ENCODE measurements around the gene GLYATL1B. TPM values are rescaled to one million over a fixed set of nuclear protein-coding genes. Genes with fewer than 3 reads are reported as not detected.
"Not testable (repeated sequence)": the region's sequence is repeated elsewhere in the genome, so short reads cannot be mapped to it uniquely, and the experiment has no call there.

The GLYATL1B gene
- total and polyA plus RNA-seq, 10 of the 15 experiments (the other 5 are each of a cell fraction or from before 2014, with no cell fraction given) = 0.10 to 1.7 (median 0.24) TPM; not detected in 4

DNA sequence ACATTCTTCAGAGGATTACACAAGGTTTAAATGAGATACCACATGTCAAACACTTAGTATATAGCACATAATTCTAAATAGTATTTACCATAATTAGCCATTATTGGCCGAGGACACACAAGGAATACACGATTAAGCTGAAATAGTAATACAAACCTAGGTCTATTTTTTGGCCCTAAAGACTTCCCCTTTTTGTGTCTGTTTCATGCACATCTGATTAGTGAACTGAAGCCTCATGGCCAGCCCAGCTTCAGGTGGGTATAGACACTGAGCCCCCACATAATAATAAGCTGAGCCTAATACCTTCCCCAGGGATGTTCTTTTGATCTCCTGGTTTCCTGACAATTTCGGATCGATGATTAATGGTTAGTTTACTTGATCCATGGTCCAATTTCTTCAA lies 2.1 kb downstream of the GLYATL1B start:
- no peak overlapping the region for H3K4me2 ChIP-seq (ENCODE audit: control insufficient read depth, insufficient read depth)
- DNase-seq (ENCODE audit: low read depth, low spot score) (no peak), FAIRE-seq (no peak), ATAC-seq (peak; percentile 30; the same call in 1 of the 3 replicates)
- no peak overlapping the region for H3K9ac ChIP-seq (ENCODE audit: control insufficient read depth, insufficient read depth, low read length)
- no TSS peak for BruUV-seq (replicated peaks)
- ChIA-PET POLR2A (no interaction called here), CTCF (interaction anchor here (1.2 kb wide), 1 partner anchor 47 kb away, joined by 4 read pairs; no protein-coding TSS in a partner anchor), RAD21 (ENCODE audit: unreplicated experiment) (no interaction called here), SMC1A (ENCODE audit: uncharacterized antibody, unreplicated experiment) (interaction anchor here (0.9 to 1.2 kb wide), 6 partner anchors 21 to 70 kb away, joined by 3 to 4 read pairs (median 3); no protein-coding TSS in a partner anchor)
- no peak overlapping the region for H2AFZ ChIP-seq (ENCODE audit: control insufficient read depth, low read depth, low read length)
- intact Hi-C loops (cut with micrococcal nuclease; ENCODE audit: unreplicated experiment) = no loop called here
- H4K20me1 ChIP-seq (ENCODE audit: control insufficient read depth, insufficient read depth) = no peaks in the 10 kb centered on the region
- TF ChIP-seq SPI1 (IDR thresholded peaks at IDR 0.05; ENCODE audit: borderline replicate concordance, insufficient read depth, low read depth, low read length) (peak; percentile 76), ATF7 (IDR thresholded peaks at IDR 0.05; ENCODE audit: low read depth) (no peak), NFYB (IDR thresholded peaks at IDR 0.05; ENCODE audit: insufficient read depth, low read depth, low read length) (no peak), TAF1 (IDR thresholded peaks at IDR 0.05; ENCODE audit: borderline replicate concordance, low read depth, low read length) (no peak)
- TF ChIP-seq, protein P1, sequence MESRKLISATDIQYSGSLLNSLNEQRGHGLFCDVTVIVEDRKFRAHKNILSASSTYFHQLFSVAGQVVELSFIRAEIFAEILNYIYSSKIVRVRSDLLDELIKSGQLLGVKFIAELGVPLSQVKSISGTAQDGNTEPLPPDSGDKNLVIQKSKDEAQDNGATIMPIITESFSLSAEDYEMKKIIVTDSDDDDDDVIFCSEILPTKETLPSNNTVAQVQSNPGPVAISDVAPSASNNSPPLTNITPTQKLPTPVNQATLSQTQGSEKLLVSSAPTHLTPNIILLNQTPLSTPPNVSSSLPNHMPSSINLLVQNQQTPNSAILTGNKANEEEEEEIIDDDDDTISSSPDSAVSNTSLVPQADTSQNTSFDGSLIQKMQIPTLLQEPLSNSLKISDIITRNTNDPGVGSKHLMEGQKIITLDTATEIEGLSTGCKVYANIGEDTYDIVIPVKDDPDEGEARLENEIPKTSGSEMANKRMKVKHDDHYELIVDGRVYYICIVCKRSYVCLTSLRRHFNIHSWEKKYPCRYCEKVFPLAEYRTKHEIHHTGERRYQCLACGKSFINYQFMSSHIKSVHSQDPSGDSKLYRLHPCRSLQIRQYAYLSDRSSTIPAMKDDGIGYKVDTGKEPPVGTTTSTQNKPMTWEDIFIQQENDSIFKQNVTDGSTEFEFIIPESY (IDR thresholded peaks at IDR 0.05) = no peak
- TF ChIP-seq, protein P2, sequence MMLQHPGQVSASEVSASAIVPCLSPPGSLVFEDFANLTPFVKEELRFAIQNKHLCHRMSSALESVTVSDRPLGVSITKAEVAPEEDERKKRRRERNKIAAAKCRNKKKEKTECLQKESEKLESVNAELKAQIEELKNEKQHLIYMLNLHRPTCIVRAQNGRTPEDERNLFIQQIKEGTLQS (IDR thresholded peaks at IDR 0.05; ENCODE audit: borderline replicate concordance, extremely low read depth, low read depth, low read length) = no peak
- in situ Hi-C loops (cut with MboI) = no loop called here
- H3K9me3 ChIP-seq (replicated peaks; ENCODE audit: control insufficient read depth, insufficient read depth, low read length) = no peaks in the 10 kb centered on the region
- no peaks in the 10 kb centered on the region for H3K4me1 ChIP-seq (ENCODE audit: control insufficient read depth, insufficient read depth, low read length)
- H3K27ac ChIP-seq (ENCODE audit: control insufficient read depth, insufficient read depth) = no peak overlapping the region
- no peaks in the 10 kb centered on the region for H3K36me3 ChIP-seq (ENCODE audit: control insufficient read depth in 2 of 2, insufficient read depth in 2 of 2, low read length in 1 of 2)
- WGBS (ENCODE audit: insufficient coverage, insufficient replicate concordance, low lambda C conversion rate, missing lambda C conversion rate) = 3% methylated on average over 4 of the region's 4 CpGs
- H3K4me3 ChIP-seq = no peak overlapping the region
- no peaks in the 10 kb centered on the region for H3K79me2 ChIP-seq (ENCODE audit: control insufficient read depth, insufficient read depth, low read length)
- H3K27me3 ChIP-seq (replicated peaks in 1 of 2; ENCODE audit: control insufficient read depth in 2 of 2, insufficient read depth in 2 of 2, low read length in 1 of 2) = no peaks in the 10 kb centered on the region

DNA sequence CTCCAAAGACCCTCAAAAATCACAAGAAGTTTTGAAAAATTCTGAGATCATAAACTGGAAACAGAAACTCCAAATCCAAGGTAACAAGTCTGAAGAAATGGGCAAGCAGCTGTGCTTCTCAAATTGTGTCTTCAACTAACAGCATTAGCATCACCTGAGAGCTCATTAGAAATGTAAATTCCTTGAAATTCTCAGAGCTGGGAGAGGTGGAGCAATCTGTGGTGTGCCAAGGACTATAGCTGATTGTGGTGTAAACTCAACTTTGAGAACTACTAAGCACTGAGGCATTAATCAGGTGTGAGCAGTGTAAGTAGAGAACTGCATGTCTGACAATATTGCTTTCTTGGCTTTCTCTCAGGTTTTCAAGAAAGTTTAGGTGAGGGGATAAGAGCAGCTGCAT lies 7.5 kb downstream of the GLYATL1B start:
- CTCF ChIA-PET; SMC1A ChIA-PET (ENCODE audit: uncharacterized antibody, unreplicated experiment); H3K9me3 ChIP-seq (replicated peaks; ENCODE audit: control insufficient read depth, insufficient read depth, low read length); intact Hi-C loops (cut with micrococcal nuclease; ENCODE audit: unreplicated experiment); RAD21 ChIA-PET (ENCODE audit: unreplicated experiment); H4K20me1 ChIP-seq (ENCODE audit: control insufficient read depth, insufficient read depth); H3K4me3 ChIP-seq; BruUV-seq (replicated peaks); DNase-seq (ENCODE audit: low read depth, low spot score); H3K79me2 ChIP-seq (ENCODE audit: control insufficient read depth, insufficient read depth, low read length); in situ Hi-C loops (cut with MboI); POLR2A ChIA-PET; H3K36me3 ChIP-seq (ENCODE audit: control insufficient read depth in 2 of 2, insufficient read depth in 2 of 2, low read length in 1 of 2); H2AFZ ChIP-seq (ENCODE audit: control insufficient read depth, low read depth, low read length); H3K27me3 ChIP-seq (replicated peaks in 1 of 2; ENCODE audit: control insufficient read depth in 2 of 2, insufficient read depth in 2 of 2, low read length in 1 of 2); ATAC-seq; H3K27ac ChIP-seq (ENCODE audit: control insufficient read depth, insufficient read depth); H3K9ac ChIP-seq (ENCODE audit: control insufficient read depth, insufficient read depth, low read length); FAIRE-seq; H3K4me2 ChIP-seq (ENCODE audit: control insufficient read depth, insufficient read depth): not testable (repeated sequence)
- H3K4me1 ChIP-seq (ENCODE audit: control insufficient read depth, insufficient read depth, low read length) = peaks cover 22% of the 10 kb centered on the region

Data from GM12878 (cell line).